Fibroblast of lung (primary cell): ENCODE results near the gene LRRC47. TPM values are rescaled to one million over a fixed set of nuclear protein-coding genes. Genes with fewer than 3 reads are reported as not detected.

Experiments used
- DNase-seq, 2 donors: peaks; one replicate each; pipeline versions ENCODE4 v3.0.0 to v3.0.0-alpha.2; 2010; ENCODE audit warnings: low read depth in 2 of 2
- H2AFZ ChIP-seq: 2 replicates; pipeline ENCODE4 v1.5.1; 2012; ENCODE audit warnings: low read length, control low read depth, inconsistent platforms
- H3K27ac ChIP-seq: 2 replicates; pipeline ENCODE4 v1.5.1; 2011; ENCODE audit warnings: low read length, control low read depth; ENCODE audit not compliant: insufficient read depth
- H3K27me3 ChIP-seq: 2 replicates; pipeline ENCODE4 v1.5.1; 2011; ENCODE audit warnings: mild to moderate bottlenecking, low read length; ENCODE audit not compliant: control insufficient read depth, insufficient read depth
- H3K36me3 ChIP-seq: 2 replicates; pipeline ENCODE4 v1.5.1; 2011; ENCODE audit warnings: low read length; ENCODE audit not compliant: control insufficient read depth, insufficient read depth
- H3K4me1 ChIP-seq: 2 replicates; pipeline ENCODE4 v1.5.1; 2011; ENCODE audit warnings: low read length; ENCODE audit not compliant: control insufficient read depth, insufficient read depth; ENCODE audit errors: extremely low read depth
- H3K4me2 ChIP-seq: 2 replicates; pipeline ENCODE4 v1.5.1; 2011; ENCODE audit warnings: low read length, control low read depth; ENCODE audit not compliant: insufficient read depth; ENCODE audit errors: extremely low read depth
- H3K4me3 ChIP-seq, 4 experiments: fragments of 200-600 bp in 1 of 4; sonication (generic) in 1 of 4; replicated peaks in 1 of 4; 2 replicates each; pipeline ENCODE4 v1.5.1; 2011 to 2016; ENCODE audit warnings: low read length in 4 of 4, low read depth in 3 of 4, mild to moderate bottlenecking in 3 of 4, control low read depth in 2 of 4, inconsistent platforms in 1 of 4, mixed read lengths in 1 of 4; ENCODE audit not compliant: insufficient read depth in 1 of 4; ENCODE audit errors: control extremely low read depth in 1 of 4
- H3K79me2 ChIP-seq: 2 replicates; pipeline ENCODE4 v1.5.1; 2012; ENCODE audit warnings: mild to moderate bottlenecking, low read length, inconsistent platforms; ENCODE audit not compliant: control insufficient read depth, insufficient read depth
- H3K9ac ChIP-seq: 2 replicates; pipeline ENCODE4 v1.5.1; 2011; ENCODE audit warnings: mild to moderate bottlenecking, low read length, control low read depth; ENCODE audit not compliant: insufficient read depth
- H3K9me3 ChIP-seq: 2 replicates; pipeline ENCODE4 v1.5.1; 2012; ENCODE audit warnings: low read depth, low read length; ENCODE audit not compliant: control insufficient read depth, insufficient read depth
- H4K20me1 ChIP-seq: 2 replicates; pipeline ENCODE4 v1.5.1; 2011; ENCODE audit warnings: low read length; ENCODE audit not compliant: control insufficient read depth, insufficient read depth; ENCODE audit errors: extremely low read depth
- CTCF ChIP-seq, 2 donors: IDR thresholded peaks in 1 of 2; conservative IDR thresholded peaks in 1 of 2; 1 replicate in 1 of 2; 2 replicates in 1 of 2; pipeline ENCODE4 v1.5.1; 2011 to 2012; ENCODE audit warnings: low read length in 2 of 2, control low read depth in 1 of 2, inconsistent platforms in 1 of 2, low read depth in 1 of 2, mild to moderate bottlenecking in 1 of 2
- EZH2 ChIP-seq: IDR thresholded peaks from 2 replicates; pipeline ENCODE4 v1.5.1; 2012; ENCODE audit warnings: low read length, control low read depth, mild to moderate bottlenecking; ENCODE audit errors: missing control alignments
- polyA plus RNA-seq, 2 donors: library from polyadenylated mRNA; depleted of rRNA in 1 of 2; stranded (reverse) in 1 of 2; unstranded in 1 of 2; fragments of >200 nt; gene quantifications; 2 replicates each; pipeline ENCODE4 v1.2.1, GENCODE V29; 2011 to 2012; ENCODE audit warnings: missing spikeins in 1 of 2
- total RNA-seq: library from RNA; depleted of rRNA; stranded (reverse); fragments of >200 nt; gene quantifications from 2 replicates; pipeline ENCODE4 v1.2.1, GENCODE V29; 2014

The LRRC47 gene
- total and polyA plus RNA-seq, 2 donors (not counting 1 experiment from before 2014, with no cell fraction given): 25.1 to 28.8 TPM

- Histone ChIP-seq H3K4me2 (peak overlapping the region; percentile 77), H3K9ac (peak overlapping the region; percentile 62), H2AFZ (no peak overlapping the region), H4K20me1 (no peaks in the 10 kb centered on the region), H3K27me3 (no peaks in the 10 kb centered on the region), H3K4me3 (peak overlapping the region; percentile 35 to 74 (median 64)), H3K4me1 (peaks cover 4% of the 10 kb centered on the region), H3K9me3 (no peaks in the 10 kb centered on the region), H3K79me2 (no peaks in the 10 kb centered on the region), H3K36me3 (peaks cover 3% of the 10 kb centered on the region), H3K27ac (no peak overlapping the region)
- TF ChIP-seq CTCF (conservative IDR thresholded peaks at IDR 0.05 in 1 of 2, IDR thresholded peaks at IDR 0.05 in 1 of 2; ENCODE audit: low read depth in 1 of 2, low read length in 2 of 2) (no peak), EZH2 (no peak)
- peak in 1 of 2 donors; percentile 14 for DNase-seq
These were observed 49.9 kb downstream of the LRRC47 start for GRCh38 chr1:3746389-3746829.

- no peak overlapping the region for H3K4me2 ChIP-seq
- no peaks in the 10 kb centered on the region for H3K27me3 ChIP-seq
- H3K79me2 ChIP-seq: no peaks in the 10 kb centered on the region
- TF ChIP-seq EZH2 (no peak), CTCF (conservative IDR thresholded peaks at IDR 0.05 in 1 of 2, IDR thresholded peaks at IDR 0.05 in 1 of 2; ENCODE audit: low read depth in 1 of 2, low read length in 2 of 2) (no peak)
- no peak for DNase-seq
- no peak overlapping the region for H2AFZ ChIP-seq
- peaks cover 3% of the 10 kb centered on the region for H3K36me3 ChIP-seq
- H3K9ac ChIP-seq: no peak overlapping the region
- H3K4me1 ChIP-seq: peaks cover 4% of the 10 kb centered on the region
- no peaks in the 10 kb centered on the region for H4K20me1 ChIP-seq
- no peak overlapping the region for H3K27ac ChIP-seq
- no peaks in the 10 kb centered on the region for H3K9me3 ChIP-seq
- peak overlapping the region in 2 of 4 experiments; percentile 35 to 73 for H3K4me3 ChIP-seq
These were observed 50.5 kb downstream of the LRRC47 start for GRCh38 chr1:3745590-3746381.

- Histone ChIP-seq H3K4me1 (peaks cover 4% of the 10 kb centered on the region), H3K4me2 (no peak overlapping the region), H3K4me3 (no peak overlapping the region), H3K27ac (no peak overlapping the region), H3K9ac (no peak overlapping the region), H3K27me3 (no peaks in the 10 kb centered on the region), H4K20me1 (no peaks in the 10 kb centered on the region), H3K9me3 (no peaks in the 10 kb centered on the region), H2AFZ (no peak overlapping the region), H3K79me2 (no peaks in the 10 kb centered on the region), H3K36me3 (peaks cover 3% of the 10 kb centered on the region)
- TF ChIP-seq CTCF (conservative IDR thresholded peaks at IDR 0.05 in 1 of 2, IDR thresholded peaks at IDR 0.05 in 1 of 2; ENCODE audit: low read depth in 1 of 2, low read length in 2 of 2): no peak
- TF ChIP-seq EZH2: no peak
- DNase-seq: no peak
These were observed 51.2 kb downstream of the LRRC47 start for GRCh38 chr1:3745071-3745470.
